T1000 (cell line): Measurements from ENCODE around the gene ADGRL2.
A peak's percentile ranks its signal among the peaks of the same experiment; 100 is the strongest.

Source experiments
- DNase-seq: peaks from one replicate; lab custom pipeline; 2025; ENCODE audit warnings: mixed read lengths; lab: John Stamatoyannopoulos, UW

Gene ADGRL2

DNA sequence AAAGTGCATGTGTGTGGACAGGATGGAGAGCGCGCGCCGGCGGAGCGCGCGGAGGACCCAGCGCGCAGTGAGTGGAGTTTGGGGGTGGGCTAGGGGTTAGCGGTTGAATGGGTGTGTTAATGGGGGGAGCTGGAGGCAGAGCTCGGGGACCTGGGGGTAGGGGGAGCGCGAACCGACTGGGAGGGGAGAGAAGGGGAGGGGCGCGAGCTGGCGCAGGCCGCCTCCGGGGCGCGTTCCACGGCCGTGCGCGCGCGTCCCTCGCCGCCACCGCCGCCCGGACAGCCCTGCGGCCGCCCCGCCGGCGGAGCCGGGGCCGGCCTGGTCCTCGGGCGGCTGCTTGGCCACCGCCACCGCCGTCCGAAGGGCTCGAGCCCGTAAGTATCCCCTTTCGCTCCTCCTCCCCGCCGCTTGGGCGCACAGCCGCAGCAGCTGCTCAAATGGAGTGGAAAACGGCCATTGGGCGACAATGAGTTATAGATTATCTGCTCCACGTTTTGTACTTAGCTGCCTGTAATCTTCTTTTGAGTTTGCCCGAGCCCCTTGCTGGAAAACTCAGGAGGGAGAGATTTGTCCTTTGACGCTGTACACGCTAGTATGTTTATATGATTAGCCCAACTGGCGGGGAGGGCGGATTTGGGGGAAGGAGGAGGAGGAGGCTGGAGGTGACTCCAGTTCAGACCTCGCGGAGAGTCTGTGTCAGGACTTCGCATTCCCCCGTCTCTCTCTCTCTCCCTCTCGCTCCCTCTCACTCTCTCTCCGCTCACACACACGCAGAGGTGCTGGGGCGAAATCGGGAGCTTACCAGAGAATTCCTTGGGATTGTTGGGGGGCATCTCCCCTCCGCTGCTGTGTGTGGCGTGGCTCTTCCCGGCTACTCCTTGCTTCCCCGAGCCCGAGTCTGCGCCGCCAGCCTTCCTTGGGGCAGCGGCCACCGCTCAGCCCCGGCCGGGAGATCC is at the start of gene ADGRL2:
Gene ADGRL2, plus strand, starts transcription at position 240 of the 956 bp plus-strand sequence. CDS start 36,051 bp downstream, outside the sequence.
- DNase-seq: peak; percentile 80

DNA sequence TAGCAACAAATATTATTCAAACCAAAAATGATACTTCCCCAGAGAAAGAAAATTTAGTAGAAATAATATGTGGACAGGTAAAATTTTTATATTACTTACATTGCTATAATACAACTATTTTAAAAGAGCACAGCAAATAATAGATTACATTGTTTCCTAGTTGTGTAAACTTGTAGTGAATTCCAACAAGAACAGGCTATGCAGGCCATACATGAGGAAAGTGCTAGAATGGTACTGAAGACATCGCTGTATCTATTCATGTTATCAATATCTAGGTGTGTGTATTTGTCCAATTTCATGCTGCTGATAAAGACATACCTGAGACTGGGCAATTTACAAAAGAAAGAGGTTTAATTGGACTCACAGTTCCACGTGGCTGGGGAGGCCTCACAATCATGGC is 47.9 kb upstream of the ADGRL2 start:
- DNase-seq: no peak

DNA sequence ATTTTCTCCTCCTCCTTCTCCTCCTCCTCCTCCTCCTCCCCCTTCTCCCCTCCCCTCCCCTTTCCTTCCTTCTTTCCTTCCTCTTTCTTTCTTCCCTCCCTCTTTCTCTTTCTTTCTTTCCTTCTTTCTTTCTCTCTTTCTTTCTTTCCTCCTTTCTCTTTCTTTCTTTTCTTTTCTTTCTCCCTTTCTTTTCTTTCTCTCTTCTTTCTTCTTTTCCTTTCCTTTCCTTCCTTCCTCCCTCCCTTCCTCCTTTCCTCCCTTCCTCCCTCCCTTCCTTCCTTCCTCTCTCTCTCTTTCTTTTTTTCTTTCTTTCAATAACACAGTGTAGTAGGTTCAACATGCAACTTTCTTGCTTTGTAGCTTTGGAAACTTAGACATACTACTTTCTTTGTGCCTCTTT is 46.3 kb upstream of the ADGRL2 start:
- no peak for DNase-seq

GRCh38 chr1:81756872-81757271 is 43.9 kb upstream of the ADGRL2 start:
- no peak for DNase-seq

DNA sequence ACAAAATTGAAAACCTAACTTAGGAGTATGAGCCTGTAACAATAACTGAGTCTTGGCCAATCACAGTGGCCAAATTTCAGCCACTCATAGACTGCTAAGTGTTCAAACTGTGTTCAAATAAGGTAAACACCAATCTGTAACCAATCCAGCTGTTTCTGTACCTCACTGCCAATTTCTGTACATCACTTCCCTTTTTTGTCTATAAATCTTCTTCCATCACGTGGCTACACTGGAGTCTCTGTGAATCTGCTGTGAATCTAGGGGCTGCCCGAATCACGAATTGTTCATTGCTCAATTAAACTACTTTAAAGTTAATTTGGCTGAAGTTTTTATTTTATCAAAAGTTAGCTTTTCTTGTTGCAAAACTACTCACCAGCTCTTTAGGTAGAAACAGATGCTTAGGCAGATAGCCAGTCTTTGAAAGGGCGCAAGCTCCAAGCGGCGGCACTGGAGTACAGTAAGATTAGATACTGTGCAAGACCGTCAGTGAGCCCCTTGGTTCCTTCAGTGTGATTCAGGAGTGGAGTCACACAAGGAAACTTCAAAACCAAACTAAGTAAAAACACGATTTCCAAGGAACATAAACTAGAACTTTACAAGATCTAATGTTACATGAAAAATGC is 43.2 kb upstream of the ADGRL2 start:
- no peak for DNase-seq

DNA sequence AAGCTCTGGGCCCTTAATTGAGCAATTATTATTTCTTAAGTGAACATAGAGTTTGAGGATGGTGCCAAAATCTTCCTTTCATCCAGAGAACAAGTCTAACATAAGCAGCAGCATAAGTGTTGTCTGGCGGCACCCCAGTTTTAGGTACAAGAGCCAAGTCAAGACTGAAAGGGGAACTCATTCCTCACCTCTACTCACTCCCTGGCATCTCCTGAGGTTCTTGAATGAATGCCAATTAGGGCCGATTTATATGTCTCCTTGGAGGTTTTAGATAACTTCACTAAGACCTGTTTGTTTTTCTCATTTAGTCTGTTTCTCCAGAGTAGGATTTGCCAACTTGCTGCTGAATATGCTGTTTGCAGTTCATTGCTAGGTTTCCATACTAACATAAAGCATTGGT is 42.6 kb upstream of the ADGRL2 start:
- no peak for DNase-seq

DNA sequence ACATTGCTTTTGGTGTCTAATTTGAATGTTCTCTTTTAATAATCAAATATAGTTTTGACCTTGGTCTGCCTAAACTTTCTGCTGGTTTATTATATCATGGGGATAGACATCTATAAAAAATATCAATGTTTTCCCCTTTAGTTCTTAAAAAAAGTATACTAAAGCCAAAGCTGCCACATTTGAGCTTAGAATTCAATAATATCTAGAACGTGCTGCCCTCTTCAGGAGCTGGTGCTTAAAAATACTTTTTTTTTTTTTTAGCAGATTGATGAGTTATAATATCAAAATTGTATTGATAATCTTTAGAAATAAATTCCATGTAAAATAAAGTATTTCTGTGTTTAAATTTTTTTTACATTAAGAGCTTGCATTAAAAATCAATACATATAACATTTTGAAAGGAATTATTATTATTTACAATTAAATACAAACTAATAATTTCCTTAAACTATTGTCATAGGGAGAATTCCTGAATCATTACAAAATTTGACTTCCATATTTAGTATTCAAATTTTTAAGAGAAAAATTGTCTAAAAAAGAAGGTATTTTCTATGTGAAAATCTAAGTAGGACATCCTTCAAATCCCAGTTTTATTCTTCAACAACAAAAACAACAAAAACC is 40.1 kb upstream of the ADGRL2 start:
- DNase-seq: no peak

- no peak for DNase-seq
Measured at GRCh38 chr1:81775510-81775909, 25.2 kb upstream of the ADGRL2 start.

DNA sequence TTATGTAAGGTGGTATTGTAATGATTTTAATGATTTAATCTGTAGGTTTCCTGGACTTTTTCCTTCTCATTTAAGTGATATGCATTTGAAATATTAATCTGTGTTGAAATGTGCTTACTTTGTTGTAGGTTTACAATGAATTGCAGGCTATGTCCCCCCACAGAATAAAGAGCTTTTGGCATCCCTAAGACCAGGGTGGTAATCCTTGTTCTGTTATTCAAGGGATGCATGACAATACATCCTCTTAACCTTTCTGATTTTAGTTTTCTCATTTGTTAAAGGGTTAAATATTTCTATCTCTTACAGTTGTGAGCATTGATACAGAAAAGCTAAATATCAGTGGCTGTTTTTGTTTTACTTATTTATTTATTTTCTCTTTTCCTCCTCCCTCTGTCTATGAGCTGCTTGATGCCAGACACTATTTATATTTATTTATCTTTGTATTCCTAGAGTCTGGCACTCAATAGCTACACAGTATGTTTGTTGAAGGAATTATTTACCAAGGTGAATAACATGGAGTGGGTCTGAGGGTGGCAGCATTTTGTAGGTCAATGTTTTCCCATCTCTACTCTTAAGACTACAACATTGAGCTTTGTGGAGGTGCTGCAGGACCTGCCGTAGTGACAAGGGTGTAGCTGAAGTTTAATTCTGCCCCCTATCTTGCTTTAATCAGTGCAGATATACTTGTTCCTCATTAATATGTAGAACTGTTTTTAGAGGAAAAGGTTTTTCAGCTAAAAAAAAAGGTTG is 19.9 kb upstream of the ADGRL2 start:
- DNase-seq: no peak

DNA sequence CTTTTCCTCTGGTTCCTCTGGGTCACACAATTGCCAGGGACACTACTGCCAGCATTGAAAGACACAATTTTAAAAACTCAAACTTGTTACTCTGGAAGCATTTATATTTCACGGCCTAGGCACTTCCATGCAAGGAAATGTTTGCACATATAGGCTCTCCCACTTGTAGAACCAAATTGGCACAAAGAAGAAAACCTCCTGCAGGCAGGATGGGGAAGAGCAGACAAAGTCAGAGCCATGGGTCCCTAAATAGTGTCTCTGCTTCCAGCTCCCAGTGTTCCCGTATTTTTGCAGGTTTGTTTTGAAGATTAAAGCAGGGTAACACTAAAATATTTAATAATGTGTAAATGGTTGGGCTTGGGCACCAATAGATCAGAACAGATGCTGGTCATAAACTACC is 19.0 kb upstream of the ADGRL2 start:
- DNase-seq: no peak

DNA sequence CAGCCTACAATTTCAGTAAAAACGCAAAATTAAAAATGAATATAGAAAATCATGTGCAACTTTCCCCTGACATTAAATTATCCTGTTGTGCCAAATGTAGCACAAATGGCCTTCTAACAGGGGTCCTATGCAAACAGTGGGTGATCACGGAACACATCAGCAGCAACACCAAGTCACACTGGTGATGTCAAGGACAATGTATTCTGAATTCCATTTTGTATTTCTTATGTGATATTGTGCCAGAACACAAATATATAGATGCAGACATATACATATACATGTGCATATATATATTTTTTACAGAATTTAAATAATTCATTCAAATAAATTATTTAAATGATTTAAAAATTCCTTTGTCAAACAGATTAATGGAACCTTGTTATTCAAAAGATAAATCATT is 8.6 kb upstream of the ADGRL2 start:
- no peak for DNase-seq

- no peak for DNase-seq
Measured at GRCh38 chr1:81797701-81798100, 3.0 kb upstream of the ADGRL2 start.

DNA sequence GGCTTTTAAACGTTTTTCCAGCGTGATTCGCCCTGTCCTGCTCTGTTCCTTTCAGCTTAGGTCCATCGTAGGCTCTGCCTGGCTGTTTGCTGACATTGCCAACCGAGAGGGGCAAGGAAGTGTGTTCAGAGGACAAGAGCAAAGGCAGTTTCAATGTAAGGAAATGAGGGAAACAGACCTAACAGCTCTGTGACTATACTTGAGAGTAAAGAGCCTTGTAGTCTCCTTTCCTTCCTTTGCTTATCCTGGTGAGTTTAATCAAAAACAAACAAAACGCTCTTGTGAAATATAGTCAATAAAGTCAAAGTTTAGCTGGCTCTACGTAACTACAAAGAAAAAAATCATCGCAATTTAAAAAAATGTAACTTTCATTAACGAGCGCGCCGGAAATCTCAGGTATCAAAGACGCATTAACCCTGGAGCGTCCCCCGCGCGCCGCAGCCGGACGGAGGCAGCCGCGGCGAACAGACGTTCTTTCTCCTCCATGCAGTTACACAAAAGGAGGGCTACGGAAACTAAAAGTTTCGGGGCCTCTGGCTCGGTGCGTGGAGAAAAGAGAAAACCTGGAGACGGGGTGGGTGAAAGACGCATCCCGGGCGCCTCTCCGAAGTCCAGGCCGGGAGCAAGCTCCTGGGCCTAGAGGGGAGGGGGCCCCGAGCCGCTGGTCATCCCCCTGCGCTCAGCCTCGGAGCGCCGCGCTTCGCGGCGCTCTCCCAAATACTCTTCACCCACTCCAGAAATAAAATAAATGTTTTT is 617 bp upstream of the ADGRL2 start:
- DNase-seq: peak; percentile 57

DNA sequence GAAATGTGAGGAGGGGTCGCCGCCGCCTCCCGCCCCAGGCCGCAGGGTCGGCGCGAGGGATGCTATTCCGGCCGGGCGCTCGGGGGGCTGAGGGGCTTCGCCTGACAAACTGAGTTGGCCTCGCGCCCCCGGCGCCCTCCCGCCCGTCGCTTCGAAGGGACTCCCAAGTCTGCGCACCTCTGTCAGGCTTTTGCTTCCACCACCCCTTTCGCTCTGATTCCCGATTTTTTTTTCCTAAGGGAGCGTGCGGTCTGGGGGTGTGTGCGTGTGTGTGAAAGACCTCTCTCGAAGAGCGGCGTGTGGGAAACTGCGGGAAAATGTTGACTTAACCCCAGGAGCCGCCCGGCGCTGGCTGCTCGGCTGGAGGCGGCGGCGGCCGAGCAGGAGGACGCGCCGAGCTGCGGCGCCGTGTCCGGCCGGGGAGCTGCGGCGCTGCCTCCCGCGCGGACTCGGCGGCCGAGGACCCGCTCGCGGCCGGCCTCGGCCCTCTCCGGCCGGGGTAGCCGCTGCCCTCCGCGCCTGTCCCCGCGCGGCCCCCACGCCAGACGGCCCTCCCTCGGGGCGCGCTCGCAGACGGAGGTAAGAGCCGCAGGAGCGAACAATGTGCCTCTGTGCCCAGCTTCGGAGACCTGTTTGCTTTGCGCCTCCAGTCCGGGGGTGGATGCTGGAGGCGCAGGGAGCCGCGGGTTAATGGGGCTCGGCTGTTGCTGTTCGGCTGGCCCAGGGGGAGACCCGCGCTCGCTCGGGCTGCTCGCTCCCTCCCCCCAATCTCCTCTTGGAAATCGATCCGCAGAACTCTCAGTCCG is 1.1 kb downstream of the ADGRL2 start:
- DNase-seq: peak; percentile 50

GRCh38 chr1:81802457-81802706 is 1.6 kb downstream of the ADGRL2 start:
- DNase-seq: no peak

GRCh38 chr1:81802707-81803430 is 2.1 kb downstream of the ADGRL2 start:
- peak; percentile 53 for DNase-seq

DNA sequence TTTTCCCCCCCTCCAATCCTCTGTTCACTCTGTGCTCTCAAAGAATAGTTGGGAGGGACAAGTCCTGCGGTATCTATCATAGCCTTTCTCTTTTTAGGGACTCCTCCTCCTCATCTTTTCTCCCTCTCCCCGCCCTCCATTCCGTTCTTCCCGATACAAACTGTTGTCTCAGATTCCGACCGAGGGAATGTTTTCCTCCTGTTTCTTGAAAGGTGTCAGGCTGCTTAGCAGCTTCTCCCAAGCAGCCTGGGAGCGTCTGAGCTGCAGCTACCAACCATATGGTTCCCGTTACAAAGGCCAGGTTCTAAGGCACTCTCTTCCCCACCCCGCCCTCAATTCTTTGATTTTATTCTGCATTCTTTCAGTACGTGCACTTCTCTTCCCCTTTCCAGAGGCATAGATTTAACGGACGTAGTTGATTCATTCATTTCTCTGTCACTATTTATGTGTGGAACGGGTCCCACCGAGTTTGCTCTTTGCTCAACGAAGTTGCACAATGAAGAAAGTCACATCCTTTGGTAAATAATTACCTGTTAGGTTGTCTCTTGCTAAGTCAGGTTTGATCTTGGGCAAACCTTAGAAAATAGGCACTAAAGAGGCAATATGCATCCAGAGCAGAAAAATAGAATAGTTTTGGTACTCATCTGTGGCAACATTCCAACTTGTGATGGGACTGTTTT is 2.8 kb downstream of the ADGRL2 start:
- DNase-seq: no peak

DNA sequence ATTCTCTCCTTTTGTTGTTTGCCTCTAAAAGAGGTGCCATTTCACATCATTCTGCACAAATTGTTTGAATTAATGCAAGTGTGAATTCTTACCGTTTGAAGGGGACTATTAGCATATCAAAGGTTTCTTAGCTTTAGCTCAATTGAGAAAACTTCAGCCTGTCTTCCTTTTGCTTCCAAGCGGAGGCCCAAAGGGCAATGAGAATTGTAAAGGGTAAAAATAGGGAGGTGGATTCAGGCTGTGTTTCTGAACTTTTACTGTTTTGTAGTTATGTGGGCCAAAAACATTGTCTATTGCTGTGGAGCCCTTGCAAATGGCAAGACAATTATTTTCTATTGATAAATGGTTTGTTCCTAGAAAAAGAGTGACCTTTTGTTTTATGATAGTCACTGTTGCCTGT is 3.6 kb downstream of the ADGRL2 start:
- no peak for DNase-seq
